DMS53 treated with DMSO at 0.1 percent for 48 hours (cell line): Measurements from ENCODE around the gene HECTD4.

Experiments used
- DNase-seq: peaks from one replicate; lab custom pipeline; 2025; ENCODE audit not compliant: unreplicated experiment; lab: John Stamatoyannopoulos, UW

HECTD4 gene

DNA sequence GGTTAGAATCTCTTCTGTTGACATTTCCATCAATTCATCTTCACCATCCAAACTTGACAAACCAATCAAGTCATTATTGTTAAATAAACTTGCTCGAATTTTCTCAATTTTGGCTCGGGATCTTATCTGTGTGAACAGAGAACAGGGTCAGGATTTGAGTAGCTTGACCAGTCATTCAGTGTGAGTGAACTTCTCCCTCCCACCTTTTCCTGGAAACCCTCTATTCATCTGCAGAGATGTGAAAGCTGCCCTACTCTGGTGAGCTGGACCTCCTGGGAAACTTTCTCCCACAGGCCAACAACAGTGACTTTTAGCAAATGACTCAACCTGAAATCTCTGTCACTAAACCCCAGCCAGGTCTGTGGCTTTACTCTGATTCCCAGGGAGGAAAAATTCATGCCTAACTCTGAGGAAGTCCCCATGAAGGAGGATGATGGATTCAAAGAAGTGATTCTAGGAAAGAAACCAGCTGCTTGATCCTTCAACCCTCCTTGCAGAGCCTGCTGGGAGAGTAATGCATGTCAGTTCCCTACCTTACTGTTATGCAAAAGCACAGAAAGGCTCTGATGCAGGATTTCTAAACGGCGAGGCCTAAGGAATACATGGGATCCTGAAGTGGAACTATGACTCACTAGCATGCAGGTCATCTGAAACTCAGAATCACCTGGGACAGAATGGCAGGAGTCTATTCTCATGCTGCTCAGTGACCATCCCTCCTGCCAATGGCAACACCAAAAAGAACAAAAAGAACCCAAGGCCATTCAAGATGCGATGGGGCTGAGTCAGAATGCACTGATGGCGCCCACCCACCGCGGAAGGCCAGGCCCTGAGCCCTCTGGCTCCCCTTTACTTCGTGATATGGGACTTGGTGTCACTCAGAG lies 198.8 kb downstream of the HECTD4 start:
- DNase-seq = no peak

DNA sequence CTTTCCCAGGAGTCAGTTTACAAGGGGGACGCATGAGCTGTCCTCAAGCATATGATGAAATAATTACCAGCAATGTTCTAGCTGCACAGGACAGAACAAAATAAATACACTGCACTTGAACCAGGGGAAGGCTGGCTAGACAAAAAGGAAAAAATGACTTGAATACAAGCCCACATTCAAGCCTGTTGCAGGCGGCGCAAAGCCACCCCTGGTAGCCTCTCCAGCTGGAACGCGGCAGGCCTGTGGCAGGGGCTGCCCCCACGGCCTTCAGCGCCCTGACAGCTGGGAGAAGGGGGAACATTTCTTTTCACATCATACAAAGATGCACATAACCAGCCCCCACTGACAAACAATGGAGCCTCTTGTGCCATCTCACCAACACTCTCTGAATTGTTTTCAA lies 199.7 kb downstream of the HECTD4 start:
- no peak for DNase-seq

DNA sequence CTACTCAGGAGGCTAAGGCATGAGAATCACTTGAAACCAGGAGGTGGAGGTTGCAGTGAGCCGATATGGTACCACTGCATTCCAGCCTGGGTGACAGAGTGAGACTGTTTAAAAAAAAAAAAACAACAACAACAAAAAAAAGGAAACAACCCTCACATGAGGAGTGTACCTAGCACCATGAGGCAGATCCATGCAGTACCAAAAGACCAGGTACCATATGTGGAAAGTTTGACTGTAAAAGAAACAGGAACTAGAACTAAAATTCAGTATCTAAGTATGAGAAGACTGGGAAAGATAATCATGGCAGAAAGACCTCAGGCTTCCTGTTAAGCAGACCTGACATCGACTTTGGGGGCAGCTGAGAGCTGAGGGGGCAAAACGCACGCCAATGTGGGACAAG lies 201.8 kb downstream of the HECTD4 start:
- DNase-seq = no peak

GRCh38 chr12:112179916-112180315 lies 202.3 kb downstream of the HECTD4 start:
- no peak for DNase-seq

DNA sequence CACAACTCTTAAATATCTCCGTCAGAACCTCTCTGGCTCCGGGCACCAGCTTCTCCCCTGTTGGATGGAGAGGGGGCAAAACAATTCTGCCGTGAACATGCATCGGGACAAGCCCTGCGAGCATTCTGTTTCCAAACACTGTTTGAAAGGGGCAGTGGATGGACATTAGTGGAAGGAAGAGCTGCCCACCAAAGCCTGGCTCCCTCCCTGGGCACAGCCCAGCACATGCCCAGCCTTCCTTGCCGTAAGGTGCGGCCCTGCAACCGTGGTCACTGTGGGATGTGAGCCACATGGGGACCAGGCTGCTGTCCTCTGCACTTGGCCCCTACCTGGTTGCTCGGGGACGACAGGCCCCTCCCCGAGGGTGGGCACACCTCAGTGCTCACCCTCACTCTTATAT lies 202.9 kb downstream of the HECTD4 start:
- no peak for DNase-seq

GRCh38 chr12:112178796-112179195 lies 203.4 kb downstream of the HECTD4 start:
- no peak for DNase-seq

DNA sequence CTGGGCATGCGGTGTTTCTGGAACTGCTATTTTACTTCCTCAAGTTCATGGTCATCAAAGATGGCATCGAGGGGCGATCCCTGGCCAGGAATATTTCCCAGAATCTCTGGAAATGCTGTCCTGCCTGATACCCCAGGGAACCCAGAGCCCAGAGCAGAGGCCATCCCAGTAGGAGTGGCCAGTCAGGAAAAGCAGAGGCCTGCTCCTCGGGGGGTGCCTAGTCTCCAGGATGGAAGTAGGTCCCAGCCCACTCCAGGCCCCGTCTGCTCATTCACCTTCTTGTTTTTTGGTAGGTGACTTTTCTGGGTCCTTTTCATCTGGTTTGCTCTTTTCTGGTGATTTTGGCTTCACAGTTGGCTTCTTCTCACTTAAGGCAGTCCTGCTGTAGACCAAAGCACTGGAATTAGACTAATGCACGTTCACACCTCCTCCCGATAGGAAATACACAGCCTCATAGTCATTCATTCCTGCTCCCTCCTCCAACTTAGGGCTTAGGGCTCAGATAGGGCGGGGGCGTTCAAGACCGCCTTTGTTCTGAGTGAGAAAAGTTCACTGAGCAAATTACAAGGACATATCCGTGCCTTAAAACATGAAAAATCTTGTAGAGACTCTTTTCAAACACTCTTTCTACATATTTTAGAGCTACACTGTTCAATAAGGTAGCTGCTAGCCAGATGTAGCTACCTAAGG lies 205.8 kb downstream of the HECTD4 start:
- DNase-seq = no peak

- no peak for DNase-seq
Measured at GRCh38 chr12:112175361-112176155, 206.7 kb downstream of the HECTD4 start.

DNA sequence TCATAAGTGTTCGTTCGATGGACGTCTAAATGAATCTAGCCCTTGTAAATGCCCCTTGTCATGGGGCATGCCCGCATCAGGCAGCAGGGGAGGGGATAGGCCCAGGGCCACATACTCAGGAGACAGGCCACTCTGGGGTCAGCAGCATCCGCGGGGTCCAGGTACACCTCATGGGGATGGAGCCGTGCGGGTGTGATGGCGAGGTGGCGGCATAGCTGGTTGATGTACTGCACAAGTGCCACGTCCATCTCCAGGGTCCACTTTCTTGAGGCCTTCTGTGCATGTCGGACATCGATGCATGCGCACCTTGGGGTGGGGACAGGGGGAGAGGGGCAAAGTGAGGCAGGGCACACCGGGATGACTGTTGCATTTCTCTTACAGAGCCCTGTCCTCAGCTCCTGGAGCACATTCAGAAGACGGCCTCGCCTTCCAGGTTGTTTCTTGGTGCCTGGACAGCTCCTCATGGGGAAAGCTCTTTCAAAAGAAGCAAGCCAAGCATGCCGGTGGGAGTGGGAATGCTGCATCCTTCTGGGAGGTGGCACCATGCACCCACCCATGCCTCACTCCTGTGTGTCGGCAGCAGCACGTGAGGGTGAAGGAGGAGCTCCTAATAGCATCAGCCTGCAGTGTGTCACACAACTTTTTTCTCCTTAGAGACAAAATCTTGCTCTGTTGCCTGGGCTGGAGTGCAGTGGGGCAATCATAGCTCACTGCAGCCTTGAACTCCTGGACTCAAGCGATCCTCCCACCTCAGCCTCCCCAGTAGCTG lies 209.5 kb downstream of the HECTD4 start:
- DNase-seq = no peak

GRCh38 chr12:112170971-112171596 lies 211.1 kb downstream of the HECTD4 start:
- DNase-seq = no peak

DNA sequence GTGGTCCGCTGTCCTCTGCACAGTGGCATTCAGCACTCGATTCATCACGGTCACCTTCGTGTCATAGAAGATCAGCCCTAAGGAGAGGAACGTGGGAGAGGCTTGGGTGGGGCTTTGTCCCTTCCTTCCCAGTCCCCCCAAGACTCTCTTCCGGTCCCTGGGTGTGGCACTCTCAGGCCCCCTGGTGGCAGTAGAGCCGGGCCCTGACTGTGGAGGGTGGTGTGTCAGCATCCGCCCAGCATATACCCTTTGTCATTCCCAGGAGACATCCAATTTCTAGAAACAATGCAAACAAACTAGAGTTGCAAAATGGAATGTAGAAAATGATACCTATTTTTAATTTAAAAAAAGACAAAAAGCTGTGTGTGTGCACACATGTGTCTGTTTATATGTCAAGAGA lies 211.9 kb downstream of the HECTD4 start:
- DNase-seq = no peak

DNA sequence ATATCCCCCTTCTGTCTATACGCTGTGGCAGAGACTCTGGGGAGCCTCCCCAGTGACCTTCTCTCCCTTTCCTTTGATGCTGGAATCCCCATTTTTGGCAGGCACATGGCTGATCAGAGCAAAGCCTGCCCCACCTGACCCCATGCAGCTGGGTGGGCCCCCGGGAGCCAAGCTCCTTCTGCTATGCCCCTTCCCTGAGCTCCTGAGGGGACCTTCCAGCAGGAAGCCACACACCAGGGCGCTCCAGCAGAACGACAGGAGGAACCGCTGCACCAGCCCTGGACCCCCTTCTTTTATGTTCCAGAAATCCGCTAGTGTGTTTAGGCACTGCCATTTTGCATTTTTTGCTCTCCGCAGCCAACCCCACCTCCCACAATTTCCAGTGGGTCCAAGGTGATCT lies 212.3 kb downstream of the HECTD4 start:
- DNase-seq = no peak

GRCh38 chr12:112169161-112169872 lies 212.9 kb downstream of the HECTD4 start:
- DNase-seq = no peak

- DNase-seq = no peak
Measured at GRCh38 chr12:112168561-112168971, 213.7 kb downstream of the HECTD4 start.

GRCh38 chr12:112167718-112168525 lies 214.3 kb downstream of the HECTD4 start:
- no peak for DNase-seq

DNA sequence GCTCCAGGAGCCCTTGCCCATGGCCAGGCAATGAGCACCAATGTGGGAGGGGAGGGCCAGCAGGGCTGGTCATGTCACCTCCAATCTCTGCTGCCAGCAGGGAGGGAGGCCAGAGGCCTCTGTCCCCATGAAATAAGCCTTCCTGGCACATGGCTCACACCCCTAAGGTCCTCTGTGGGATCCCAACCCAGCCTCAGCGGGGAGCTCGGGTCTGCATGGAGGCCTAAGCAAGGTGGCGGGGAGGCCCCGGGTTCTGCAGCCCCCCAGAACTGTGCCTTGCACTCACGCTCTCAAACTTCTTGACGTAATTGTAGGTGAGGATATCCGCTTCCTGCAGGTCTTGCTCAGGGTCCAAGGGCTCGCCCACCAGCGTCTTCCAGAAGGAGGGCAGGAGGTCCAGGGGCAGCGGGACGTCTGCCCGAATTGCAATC lies 215.2 kb downstream of the HECTD4 start:
- DNase-seq = no peak

DNA sequence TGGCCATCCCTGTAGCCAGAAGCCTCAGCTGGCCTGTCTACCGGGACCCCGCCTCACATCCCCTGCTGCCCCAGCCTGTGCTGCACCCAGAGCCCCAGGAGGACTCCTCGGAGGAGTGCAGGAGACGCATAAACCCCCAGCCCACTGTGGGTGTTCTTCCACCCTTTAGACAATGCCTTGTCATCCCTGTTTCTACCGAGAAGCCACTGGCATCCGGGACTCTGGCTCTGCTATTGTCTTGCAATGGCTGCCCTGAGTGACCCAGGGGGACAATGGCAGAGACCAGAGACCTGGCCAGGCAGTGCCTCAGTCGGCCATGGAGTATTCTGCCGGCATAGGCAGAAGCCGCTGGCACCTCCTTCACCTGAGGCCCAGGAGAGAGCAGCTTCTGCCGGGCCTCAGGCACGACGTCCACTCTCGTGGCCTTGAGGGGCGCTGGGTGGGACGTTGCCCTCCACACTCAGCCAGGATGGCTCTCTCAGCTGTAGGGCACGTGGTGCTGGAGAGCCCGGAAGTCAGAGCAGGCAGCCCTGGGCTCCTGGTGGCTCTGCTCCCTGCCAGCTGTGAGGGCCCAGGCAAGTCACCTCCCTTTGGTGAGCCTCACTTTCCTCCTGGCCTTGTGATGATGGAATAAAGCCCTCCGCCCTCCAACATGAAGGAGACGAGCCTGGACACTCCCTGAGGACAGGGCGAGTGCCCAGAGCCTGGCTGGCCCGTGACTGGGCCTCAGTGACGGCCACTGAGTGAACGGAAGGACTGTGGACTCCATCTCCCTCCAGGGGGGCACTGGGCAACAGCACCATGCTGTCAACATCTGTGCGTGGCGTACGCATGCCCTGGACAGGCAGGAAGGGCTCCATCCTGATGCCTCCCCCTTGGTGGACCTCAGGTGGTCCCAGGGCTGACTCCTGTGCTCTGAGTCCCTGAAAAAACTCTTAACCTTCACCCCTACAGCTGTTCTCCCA lies 215.9 kb downstream of the HECTD4 start:
- no peak for DNase-seq

- DNase-seq = no peak
Measured at GRCh38 chr12:112165624-112166023, 216.6 kb downstream of the HECTD4 start.
